DND-41 (cell line): ENCODE measurements around the gene NRXN3.

Experiments
- ATAC-seq: fragments of 200-7000 bp; cut with Tn5 transposase; 3 replicates; pipeline ENCODE4 v1.9.1; 2021; ENCODE audit warnings: low read depth; ENCODE audit not compliant: insufficient read depth
- DNase-seq: peaks from one replicate; pipeline ENCODE4 v3.0.0-alpha.2; 2020
- H2AFZ ChIP-seq: 2 replicates; pipeline ENCODE4 v1.6.0; 2012; ENCODE audit warnings: low read depth, low read length
- H3K27ac ChIP-seq: 2 replicates; pipeline ENCODE4 v1.5.1; 2012; ENCODE audit warnings: low read length, inconsistent platforms
- H3K27me3 ChIP-seq: fragments of 200-600 bp; sonication (generic); 2 replicates; pipeline ENCODE4 v1.6.0; 2012; ENCODE audit warnings: low read length, mild to moderate bottlenecking, inconsistent platforms; ENCODE audit not compliant: insufficient read depth, poor library complexity
- H3K36me3 ChIP-seq: 2 replicates; pipeline ENCODE4 v1.5.1; 2012; ENCODE audit warnings: low read length, inconsistent platforms; ENCODE audit not compliant: insufficient read depth
- H3K4me1 ChIP-seq: 2 replicates; pipeline ENCODE4 v1.5.1; 2012; ENCODE audit warnings: mild to moderate bottlenecking, low read length; ENCODE audit not compliant: insufficient read depth
- H3K4me2 ChIP-seq: 2 replicates; pipeline ENCODE4 v1.6.0; 2012; ENCODE audit warnings: mild to moderate bottlenecking, moderate library complexity, low read length, inconsistent platforms; ENCODE audit not compliant: insufficient read depth
- H3K4me3 ChIP-seq, 2 experiments: fragments of 200-600 bp in 1 of 2; shearing (Covaris generic) in 1 of 2; 2 replicates each; pipeline ENCODE4 v1.5.1; 2012 to 2016; ENCODE audit warnings: inconsistent platforms in 2 of 2, low read length in 2 of 2, mild to moderate bottlenecking in 2 of 2, low read depth in 1 of 2, moderate library complexity in 1 of 2
- H3K79me2 ChIP-seq: 2 replicates; pipeline ENCODE4 v1.6.0; 2012; ENCODE audit warnings: low read length, inconsistent platforms; ENCODE audit not compliant: insufficient read depth
- H3K9ac ChIP-seq: 2 replicates; pipeline ENCODE4 v1.6.0; 2012; ENCODE audit warnings: low read depth, mild to moderate bottlenecking, inconsistent platforms, low read length, moderate library complexity
- H3K9me3 ChIP-seq: 2 replicates; pipeline ENCODE4 v1.5.1; 2012; ENCODE audit warnings: low read length, moderate library complexity, mild to moderate bottlenecking, inconsistent platforms; ENCODE audit not compliant: insufficient read depth, severe bottlenecking
- H4K20me1 ChIP-seq: 2 replicates; pipeline ENCODE4 v1.6.0; 2012; ENCODE audit warnings: low read length; ENCODE audit not compliant: insufficient read depth
- CTCF ChIP-seq: IDR thresholded peaks from 2 replicates; pipeline ENCODE4 v1.5.1; 2012; ENCODE audit warnings: borderline replicate concordance, low read length, moderate library complexity, mild to moderate bottlenecking; ENCODE audit not compliant: poor library complexity, severe bottlenecking; ENCODE audit errors: extremely low read depth
- EZH2 ChIP-seq: IDR thresholded peaks from 3 replicates; pipeline ENCODE4 v1.6.1; 2012; ENCODE audit warnings: borderline replicate concordance, low read depth, mild to moderate bottlenecking, moderate library complexity, low read length, inconsistent platforms; ENCODE audit not compliant: severe bottlenecking

NRXN3 gene

GRCh38 chr14:79421811-79422210 is 1251.6 kb downstream of the NRXN3 start:
- H2AFZ ChIP-seq = no peak overlapping the region
- DNase-seq (no peak), ATAC-seq (no peak)
- no peaks in the 10 kb centered on the region for H3K79me2 ChIP-seq
- H3K4me2 ChIP-seq = no peak overlapping the region
- TF ChIP-seq EZH2 (no peak), CTCF (no peak)
- no peak overlapping the region for H3K27ac ChIP-seq
- H3K9me3 ChIP-seq = no peaks in the 10 kb centered on the region
- no peaks in the 10 kb centered on the region for H3K4me1 ChIP-seq
- no peaks in the 10 kb centered on the region for H3K36me3 ChIP-seq
- no peaks in the 10 kb centered on the region for H3K27me3 ChIP-seq
- no peak overlapping the region for H3K9ac ChIP-seq
- H3K4me3 ChIP-seq = no peak overlapping the region
- no peaks in the 10 kb centered on the region for H4K20me1 ChIP-seq

GRCh38 chr14:79424462-79424861 is 1254.3 kb downstream of the NRXN3 start:
- H3K9me3 ChIP-seq = no peaks in the 10 kb centered on the region
- no peaks in the 10 kb centered on the region for H3K27me3 ChIP-seq
- TF ChIP-seq CTCF = no peak
- no peak for TF ChIP-seq EZH2
- H3K79me2 ChIP-seq = no peaks in the 10 kb centered on the region
- ATAC-seq (no peak), DNase-seq (no peak)
- H3K4me2 ChIP-seq = no peak overlapping the region
- no peaks in the 10 kb centered on the region for H4K20me1 ChIP-seq
- no peak overlapping the region for H2AFZ ChIP-seq
- H3K27ac ChIP-seq = no peak overlapping the region
- no peak overlapping the region for H3K9ac ChIP-seq
- H3K36me3 ChIP-seq = no peaks in the 10 kb centered on the region
- H3K4me3 ChIP-seq = no peak overlapping the region
- no peaks in the 10 kb centered on the region for H3K4me1 ChIP-seq

- H3K9ac ChIP-seq = no peak overlapping the region
- no peak overlapping the region for H3K27ac ChIP-seq
- H4K20me1 ChIP-seq = no peaks in the 10 kb centered on the region
- no peaks in the 10 kb centered on the region for H3K36me3 ChIP-seq
- no peaks in the 10 kb centered on the region for H3K79me2 ChIP-seq
- DNase-seq = no peak
- no peak for TF ChIP-seq EZH2
- TF ChIP-seq CTCF = no peak
- H3K4me1 ChIP-seq = no peaks in the 10 kb centered on the region
- H2AFZ ChIP-seq = no peak overlapping the region
- H3K4me2 ChIP-seq = no peak overlapping the region
- H3K4me3 ChIP-seq = no peak overlapping the region
- no peaks in the 10 kb centered on the region for H3K9me3 ChIP-seq
- ATAC-seq = no peak
- no peaks in the 10 kb centered on the region for H3K27me3 ChIP-seq
Measured at GRCh38 chr14:79426103-79426755, 1256.1 kb downstream of the NRXN3 start.

GRCh38 chr14:79432640-79433039 is 1262.5 kb downstream of the NRXN3 start:
- Histone ChIP-seq H3K4me3 (no peak overlapping the region), H3K9ac (no peak overlapping the region), H3K4me2 (no peak overlapping the region), H4K20me1 (no peaks in the 10 kb centered on the region), H3K79me2 (no peaks in the 10 kb centered on the region), H2AFZ (no peak overlapping the region), H3K27ac (no peak overlapping the region), H3K9me3 (no peaks in the 10 kb centered on the region), H3K36me3 (no peaks in the 10 kb centered on the region), H3K27me3 (no peaks in the 10 kb centered on the region), H3K4me1 (no peaks in the 10 kb centered on the region)
- DNase-seq = no peak
- no peak for ATAC-seq
- TF ChIP-seq CTCF (no peak), EZH2 (no peak)
